ENCODE measurements around the gene YIPF3. TPM values are rescaled to one million over a fixed set of nuclear protein-coding genes. Genes with fewer than 3 reads are reported as not detected.

YIPF3 gene
- total and polyA plus RNA-seq, 9 of the 15 experiments (the other 6 are each of a cell fraction or from before 2014, with no cell fraction given): 27.5 to 75.3 (median 57.6) TPM

GRCh38 chr6:43509984-43510826 is 6.5 kb downstream of the YIPF3 start, which contains the start of gene LRRC73 (continued):
- TF ChIP-seq CUX1 (CRISPR knock-in tag; IDR thresholded peaks at IDR 0.05) (no peak), NR4A1 (CRISPR knock-in tag; IDR thresholded peaks at IDR 0.05) (no peak), NR4A1 (tag; IDR thresholded peaks at IDR 0.05) (no peak), PHF20 (IDR thresholded peaks at IDR 0.05; ENCODE audit: partially characterized antibody) (no peak), FOXK2 (conservative IDR thresholded peaks at IDR 0.05 in 1 of 2, IDR thresholded peaks at IDR 0.05 in 1 of 2; ENCODE audit: low read depth in 2 of 2) (no peak), MNT (conservative IDR thresholded peaks at IDR 0.05) (peak in 1 of 2 experiments; percentile 77; a peak in 2 of 4 replicates), ZBTB26 (CRISPR knock-in tag; IDR thresholded peaks at IDR 0.05) (no peak), MAFK (IDR thresholded peaks at IDR 0.05; ENCODE audit: low read length) (no peak), ZBTB34 (CRISPR knock-in tag; IDR thresholded peaks at IDR 0.05) (no peak), U2AF2 (optimal IDR thresholded peaks at IDR 0.05; ENCODE audit: low read depth, low read length) (no peak), NFATC3 (IDR thresholded peaks at IDR 0.05) (no peak), NELFE (IDR thresholded peaks at IDR 0.05; ENCODE audit: insufficient read depth, insufficient read length) (no peak), ZBTB2 (IDR thresholded peaks at IDR 0.05) (no peak), NFE2L1 (tag; IDR thresholded peaks at IDR 0.05; ENCODE audit: borderline replicate concordance, low read depth) (no peak), CHD2 (IDR thresholded peaks at IDR 0.05; ENCODE audit: low read depth, low read length) (peak; percentile 51; the same call in 1 of the 2 replicates), KDM4B (IDR thresholded peaks at IDR 0.05; ENCODE audit: borderline replicate concordance in 2 of 2, low read depth in 1 of 2) (no peak)
